ENCODE data around the gene DPY19L2. TPM values are rescaled to one million over a fixed set of nuclear protein-coding genes. Genes with fewer than 3 reads are reported as not detected.
"Not testable (repeated sequence)": the region's sequence is repeated elsewhere in the genome, so short reads cannot be mapped to it uniquely, and the experiment has no call there.

Gene DPY19L2
- total and polyA plus RNA-seq, 2 donors (not counting 1 experiment from before 2014, with no cell fraction given): 5.0 TPM

- not testable (repeated sequence) for H3K27ac ChIP-seq (ENCODE audit: insufficient read depth, low read length); H3K4me3 ChIP-seq (replicated peaks in 1 of 4; ENCODE audit: control extremely low read depth in 1 of 4, insufficient read depth in 1 of 4, low read depth in 3 of 4, low read length in 4 of 4); H3K4me1 ChIP-seq (ENCODE audit: control insufficient read depth, extremely low read depth, insufficient read depth, low read length); H3K27me3 ChIP-seq (ENCODE audit: control insufficient read depth, insufficient read depth, low read length); H3K9me3 ChIP-seq (ENCODE audit: control insufficient read depth, insufficient read depth, low read depth, low read length); H3K4me2 ChIP-seq (ENCODE audit: extremely low read depth, insufficient read depth, low read length); H3K9ac ChIP-seq (ENCODE audit: insufficient read depth, low read length); H2AFZ ChIP-seq (ENCODE audit: low read length); H4K20me1 ChIP-seq (ENCODE audit: control insufficient read depth, extremely low read depth, insufficient read depth, low read length); H3K79me2 ChIP-seq (ENCODE audit: control insufficient read depth, insufficient read depth, low read length); H3K36me3 ChIP-seq (ENCODE audit: control insufficient read depth, insufficient read depth, low read length); DNase-seq (ENCODE audit: low read depth in 2 of 2)
These were observed 44.8 kb upstream of the DPY19L2 start for GRCh38 chr12:63712979-63713680.

- DNase-seq (ENCODE audit: low read depth in 2 of 2); H3K79me2 ChIP-seq (ENCODE audit: control insufficient read depth, insufficient read depth, low read length); H3K4me2 ChIP-seq (ENCODE audit: extremely low read depth, insufficient read depth, low read length); H3K9ac ChIP-seq (ENCODE audit: insufficient read depth, low read length); H3K27me3 ChIP-seq (ENCODE audit: control insufficient read depth, insufficient read depth, low read length); H3K4me1 ChIP-seq (ENCODE audit: control insufficient read depth, extremely low read depth, insufficient read depth, low read length); H3K4me3 ChIP-seq (replicated peaks in 1 of 4; ENCODE audit: control extremely low read depth in 1 of 4, insufficient read depth in 1 of 4, low read depth in 3 of 4, low read length in 4 of 4); H4K20me1 ChIP-seq (ENCODE audit: control insufficient read depth, extremely low read depth, insufficient read depth, low read length); H2AFZ ChIP-seq (ENCODE audit: low read length); H3K36me3 ChIP-seq (ENCODE audit: control insufficient read depth, insufficient read depth, low read length); H3K27ac ChIP-seq (ENCODE audit: insufficient read depth, low read length); H3K9me3 ChIP-seq (ENCODE audit: control insufficient read depth, insufficient read depth, low read depth, low read length): not testable (repeated sequence)
These were observed 44.2 kb upstream of the DPY19L2 start for GRCh38 chr12:63712376-63712974.

- H3K4me2 ChIP-seq (ENCODE audit: extremely low read depth, insufficient read depth, low read length); H3K79me2 ChIP-seq (ENCODE audit: control insufficient read depth, insufficient read depth, low read length); H3K27ac ChIP-seq (ENCODE audit: insufficient read depth, low read length); H3K4me3 ChIP-seq (replicated peaks in 1 of 4; ENCODE audit: control extremely low read depth in 1 of 4, insufficient read depth in 1 of 4, low read depth in 3 of 4, low read length in 4 of 4); H3K9me3 ChIP-seq (ENCODE audit: control insufficient read depth, insufficient read depth, low read depth, low read length); H3K27me3 ChIP-seq (ENCODE audit: control insufficient read depth, insufficient read depth, low read length); H4K20me1 ChIP-seq (ENCODE audit: control insufficient read depth, extremely low read depth, insufficient read depth, low read length); H2AFZ ChIP-seq (ENCODE audit: low read length); H3K4me1 ChIP-seq (ENCODE audit: control insufficient read depth, extremely low read depth, insufficient read depth, low read length); H3K36me3 ChIP-seq (ENCODE audit: control insufficient read depth, insufficient read depth, low read length); H3K9ac ChIP-seq (ENCODE audit: insufficient read depth, low read length): not testable (repeated sequence)
- peak; percentile 14 to 16 for DNase-seq (ENCODE audit: low read depth in 2 of 2)
These were observed 43.0 kb upstream of the DPY19L2 start for GRCh38 chr12:63711339-63711738.

- Histone ChIP-seq H3K36me3 (ENCODE audit: control insufficient read depth, insufficient read depth, low read length) (no peaks in the 10 kb centered on the region), H3K27me3 (ENCODE audit: control insufficient read depth, insufficient read depth, low read length) (no peaks in the 10 kb centered on the region), H3K4me2 (ENCODE audit: extremely low read depth, insufficient read depth, low read length) (no peak overlapping the region), H4K20me1 (ENCODE audit: control insufficient read depth, extremely low read depth, insufficient read depth, low read length) (no peaks in the 10 kb centered on the region), H3K27ac (ENCODE audit: insufficient read depth, low read length) (no peak overlapping the region), H3K4me3 (replicated peaks in 1 of 4; ENCODE audit: control extremely low read depth in 1 of 4, insufficient read depth in 1 of 4, low read depth in 3 of 4, low read length in 4 of 4) (no peak overlapping the region), H3K9ac (ENCODE audit: insufficient read depth, low read length) (no peak overlapping the region), H3K79me2 (ENCODE audit: control insufficient read depth, insufficient read depth, low read length) (no peaks in the 10 kb centered on the region), H3K9me3 (ENCODE audit: control insufficient read depth, insufficient read depth, low read depth, low read length) (no peaks in the 10 kb centered on the region), H3K4me1 (ENCODE audit: control insufficient read depth, extremely low read depth, insufficient read depth, low read length) (no peaks in the 10 kb centered on the region), H2AFZ (ENCODE audit: low read length) (no peak overlapping the region)
- no peak for TF ChIP-seq CTCF (conservative IDR thresholded peaks at IDR 0.05 in 1 of 2, IDR thresholded peaks at IDR 0.05 in 1 of 2; ENCODE audit: low read depth in 1 of 2, low read length in 2 of 2)
- no peak for TF ChIP-seq EZH2 (IDR thresholded peaks at IDR 0.05; ENCODE audit: low read length, missing control alignments)
- no peak for DNase-seq (ENCODE audit: low read depth in 2 of 2)
These were observed 38.0 kb upstream of the DPY19L2 start for GRCh38 chr12:63706336-63706735.

GRCh38 chr12:63699678-63700382 lies 31.5 kb upstream of the DPY19L2 start:
- H3K4me3 ChIP-seq (replicated peaks in 1 of 4; ENCODE audit: control extremely low read depth in 1 of 4, insufficient read depth in 1 of 4, low read depth in 3 of 4, low read length in 4 of 4); H3K79me2 ChIP-seq (ENCODE audit: control insufficient read depth, insufficient read depth, low read length); H3K4me1 ChIP-seq (ENCODE audit: control insufficient read depth, extremely low read depth, insufficient read depth, low read length); H2AFZ ChIP-seq (ENCODE audit: low read length); H3K4me2 ChIP-seq (ENCODE audit: extremely low read depth, insufficient read depth, low read length); H3K9ac ChIP-seq (ENCODE audit: insufficient read depth, low read length); H4K20me1 ChIP-seq (ENCODE audit: control insufficient read depth, extremely low read depth, insufficient read depth, low read length); H3K27ac ChIP-seq (ENCODE audit: insufficient read depth, low read length); H3K9me3 ChIP-seq (ENCODE audit: control insufficient read depth, insufficient read depth, low read depth, low read length); DNase-seq (ENCODE audit: low read depth in 2 of 2); H3K27me3 ChIP-seq (ENCODE audit: control insufficient read depth, insufficient read depth, low read length); H3K36me3 ChIP-seq (ENCODE audit: control insufficient read depth, insufficient read depth, low read length): not testable (repeated sequence)

- not testable (repeated sequence) for H3K4me2 ChIP-seq (ENCODE audit: extremely low read depth, insufficient read depth, low read length); DNase-seq (ENCODE audit: low read depth in 2 of 2); H3K9ac ChIP-seq (ENCODE audit: insufficient read depth, low read length); H3K27ac ChIP-seq (ENCODE audit: insufficient read depth, low read length); H3K79me2 ChIP-seq (ENCODE audit: control insufficient read depth, insufficient read depth, low read length); H3K27me3 ChIP-seq (ENCODE audit: control insufficient read depth, insufficient read depth, low read length); H3K9me3 ChIP-seq (ENCODE audit: control insufficient read depth, insufficient read depth, low read depth, low read length); H3K4me1 ChIP-seq (ENCODE audit: control insufficient read depth, extremely low read depth, insufficient read depth, low read length); H3K36me3 ChIP-seq (ENCODE audit: control insufficient read depth, insufficient read depth, low read length); H2AFZ ChIP-seq (ENCODE audit: low read length); H3K4me3 ChIP-seq (replicated peaks in 1 of 4; ENCODE audit: control extremely low read depth in 1 of 4, insufficient read depth in 1 of 4, low read depth in 3 of 4, low read length in 4 of 4); H4K20me1 ChIP-seq (ENCODE audit: control insufficient read depth, extremely low read depth, insufficient read depth, low read length)
These were observed 30.7 kb upstream of the DPY19L2 start for GRCh38 chr12:63699011-63699410.

Data from fibroblast of lung (primary cell).